Gastroesophageal sphincter (tissue), 4 donors: ENCODE results near the gene TBCEL. TPM values are rescaled to one million over a fixed set of nuclear protein-coding genes. Genes with fewer than 3 reads are reported as not detected.

ENCODE experiments used
- ATAC-seq: fragments of 150-250 bp; one replicate; pipeline ENCODE4 v1.9.1; 2016; ENCODE audit warnings: mild to moderate bottlenecking, moderate library complexity
- H3K27ac ChIP-seq, 4 donors: fragments of 200-600 bp; sonication (generic) in 3 of 4; 1 replicate in 3 of 4; 2 replicates in 1 of 4; pipeline ENCODE4 v1.5.1; 2016 to 2019
- H3K27me3 ChIP-seq: fragments of 200-600 bp; sonication (generic); one replicate; pipeline ENCODE4 v1.5.1; 2019
- H3K36me3 ChIP-seq, 2 donors: fragments of 200-600 bp; sonication (generic); one replicate each; pipeline ENCODE4 v1.5.1; 2019; ENCODE audit warnings: control low read depth in 1 of 2
- H3K4me1 ChIP-seq, 3 donors: fragments of 200-600 bp; sonication (generic); 1 replicate in 2 of 3; 2 replicates in 1 of 3; pipeline ENCODE4 v1.5.1; 2016 to 2019; ENCODE audit warnings: control low read depth in 2 of 3
- H3K4me3 ChIP-seq, 2 donors: fragments of 200-600 bp; sonication (generic); one replicate each; pipeline ENCODE4 v1.5.1; 2019; ENCODE audit warnings: mild to moderate bottlenecking in 1 of 2, moderate library complexity in 1 of 2
- H3K9me3 ChIP-seq, 3 donors: fragments of 200-600 bp; sonication (generic); one replicate each; pipeline ENCODE4 v1.5.1; 2017 to 2019; ENCODE audit warnings: control low read depth in 2 of 3
- EP300 ChIP-seq: sonication (generic); formaldehyde crosslinking; IDR thresholded peaks from one replicate; pipeline ENCODE4 v1.6.1; 2017; ENCODE audit warnings: antibody characterized with exemption, mild to moderate bottlenecking
- POLR2A ChIP-seq, 2 donors: fragments of 450-650 bp; IDR thresholded peaks; one replicate each; pipeline ENCODE4 v1.6.1; 2017; ENCODE audit warnings: antibody characterized with exemption in 2 of 2, mild to moderate bottlenecking in 2 of 2, moderate library complexity in 1 of 2
- POLR2AphosphoS5 ChIP-seq: sonication (generic); formaldehyde crosslinking; IDR thresholded peaks from one replicate; pipeline ENCODE4 v1.6.1; 2017; ENCODE audit warnings: antibody characterized with exemption
- WGBS, 2 donors: methylation state at CpG; one replicate each; pipeline ENCODE4 v1.1.5; 2018; ENCODE audit warnings: low coverage in 1 of 2; 5-methylcytosine and 5-hydroxymethylcytosine counted together
- total RNA-seq, 4 donors: library from RNA; depleted of rRNA; stranded (reverse); fragments of >200 nt; gene quantifications; one replicate each; pipeline ENCODE4 v1.1.0, GENCODE V29; 2016
- TF ChIP-seq, protein P1 (sequence below), 4 experiments: fragments of 200-600 bp in 2 of 4; fragments of 450-650 bp in 2 of 4; sonication (generic) in 1 of 4; IDR thresholded peaks; one replicate each; pipeline ENCODE4 v1.5.1; 2017 to 2019; ENCODE audit warnings: antibody characterized with exemption in 4 of 4, mild to moderate bottlenecking in 2 of 4, moderate library complexity in 2 of 4

Gene TBCEL
- total RNA-seq, 4 donors from 2014 or later = 25.7 to 39.0 (median 30.8) TPM

DNA sequence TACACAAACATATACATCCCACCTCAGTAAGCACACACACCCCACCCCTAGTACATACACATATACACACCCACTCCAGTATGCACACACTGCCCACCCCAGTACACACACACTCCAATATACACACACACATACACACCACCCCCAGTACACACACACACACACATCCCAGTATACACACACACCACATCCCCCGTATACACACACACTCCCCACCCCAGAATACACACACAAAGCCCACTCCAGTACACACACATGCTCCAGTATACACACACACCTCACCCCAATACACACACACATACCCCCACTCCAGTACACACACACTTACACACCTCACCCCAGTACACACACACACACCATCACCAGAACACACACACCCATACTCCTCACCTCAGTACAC, 84.5 kb downstream of the TBCEL start:
- Histone ChIP-seq H3K36me3 (no peaks in the 10 kb centered on the region), H3K9me3 (no peaks in the 10 kb centered on the region), H3K4me3 (no peak overlapping the region), H3K27ac (no peak overlapping the region), H3K27me3 (peaks cover 12% of the 10 kb centered on the region), H3K4me1 (peaks cover 0 to 21% (median 16%) of the 10 kb centered on the region in 3 donors)
- TF ChIP-seq POLR2AphosphoS5 = no peak
- TF ChIP-seq, protein P1, sequence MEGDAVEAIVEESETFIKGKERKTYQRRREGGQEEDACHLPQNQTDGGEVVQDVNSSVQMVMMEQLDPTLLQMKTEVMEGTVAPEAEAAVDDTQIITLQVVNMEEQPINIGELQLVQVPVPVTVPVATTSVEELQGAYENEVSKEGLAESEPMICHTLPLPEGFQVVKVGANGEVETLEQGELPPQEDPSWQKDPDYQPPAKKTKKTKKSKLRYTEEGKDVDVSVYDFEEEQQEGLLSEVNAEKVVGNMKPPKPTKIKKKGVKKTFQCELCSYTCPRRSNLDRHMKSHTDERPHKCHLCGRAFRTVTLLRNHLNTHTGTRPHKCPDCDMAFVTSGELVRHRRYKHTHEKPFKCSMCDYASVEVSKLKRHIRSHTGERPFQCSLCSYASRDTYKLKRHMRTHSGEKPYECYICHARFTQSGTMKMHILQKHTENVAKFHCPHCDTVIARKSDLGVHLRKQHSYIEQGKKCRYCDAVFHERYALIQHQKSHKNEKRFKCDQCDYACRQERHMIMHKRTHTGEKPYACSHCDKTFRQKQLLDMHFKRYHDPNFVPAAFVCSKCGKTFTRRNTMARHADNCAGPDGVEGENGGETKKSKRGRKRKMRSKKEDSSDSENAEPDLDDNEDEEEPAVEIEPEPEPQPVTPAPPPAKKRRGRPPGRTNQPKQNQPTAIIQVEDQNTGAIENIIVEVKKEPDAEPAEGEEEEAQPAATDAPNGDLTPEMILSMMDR (IDR thresholded peaks at IDR 0.05) = no peak
- no peak for TF ChIP-seq EP300
- no peak for TF ChIP-seq POLR2A (IDR thresholded peaks at IDR 0.05)
- no peak for ATAC-seq
- WGBS, 2 donors = 31% methylated on average over 1 of the region's 1 CpG; no CpG with 5 or more reads in 1 of the 2 donors

DNA sequence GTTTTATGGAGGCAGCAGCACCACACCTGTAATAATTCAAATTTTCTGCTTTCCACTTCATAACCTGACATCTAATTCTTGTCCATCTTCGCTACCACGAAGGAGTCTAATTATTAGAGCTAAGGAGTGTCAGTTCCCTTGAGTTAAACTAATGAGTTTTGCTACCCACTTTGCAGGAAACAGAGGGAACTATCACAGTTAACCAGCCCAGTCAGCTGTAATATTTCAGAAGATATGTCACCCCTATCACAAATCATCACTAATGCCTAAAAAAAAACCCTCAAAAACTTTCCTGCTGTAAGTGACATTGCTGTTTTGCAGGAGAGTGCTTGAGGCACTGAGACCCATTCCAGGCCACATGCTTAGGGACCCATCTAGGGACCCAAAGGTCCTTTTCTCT, 85.6 kb downstream of the TBCEL start:
- Histone ChIP-seq H3K36me3 (no peaks in the 10 kb centered on the region), H3K27ac (no peak overlapping the region), H3K4me1 (peaks cover 0 to 18% (median 11%) of the 10 kb centered on the region in 3 donors), H3K4me3 (no peak overlapping the region), H3K9me3 (no peaks in the 10 kb centered on the region), H3K27me3 (peaks cover 12% of the 10 kb centered on the region)
- TF ChIP-seq POLR2A (IDR thresholded peaks at IDR 0.05) = no peak
- 75 to 93% methylated on average over 2 of the region's 2 CpGs for WGBS, 2 donors
- ATAC-seq = no peak

DNA sequence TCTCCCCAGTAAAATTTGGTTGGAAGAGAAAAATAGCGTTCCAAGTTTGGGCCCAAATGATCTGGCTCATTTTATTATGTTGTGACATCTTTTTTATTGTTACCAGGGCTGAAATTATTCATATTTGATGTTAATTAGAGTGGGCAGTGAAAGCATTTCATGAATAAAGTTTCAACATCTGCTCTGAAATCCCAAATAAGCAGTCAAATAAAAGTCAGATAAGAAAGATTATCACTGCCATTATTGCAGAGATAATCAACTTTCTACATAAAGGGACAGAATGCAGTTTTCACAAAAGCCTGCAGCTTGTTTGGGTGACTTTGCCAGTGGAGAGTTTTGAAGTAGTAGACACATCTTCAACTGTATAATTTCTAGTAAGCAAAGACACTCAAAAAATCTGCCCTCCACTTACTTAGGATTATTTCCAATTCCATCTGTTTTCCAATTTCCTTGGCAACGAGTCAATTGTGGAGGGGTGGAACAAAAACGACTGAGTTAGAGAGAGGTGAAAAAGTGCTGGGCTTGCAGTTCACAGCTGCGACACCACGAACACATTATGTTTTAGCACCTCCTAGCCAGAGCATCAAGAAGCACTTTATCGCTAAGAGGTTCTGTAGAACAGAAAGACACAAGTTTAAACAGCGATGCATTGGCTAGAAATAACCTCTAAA, 86.1 kb downstream of the TBCEL start:
- no peaks in the 10 kb centered on the region for H3K9me3 ChIP-seq
- no peak for TF ChIP-seq POLR2A (IDR thresholded peaks at IDR 0.05)
- TF ChIP-seq POLR2AphosphoS5 = no peak
- H3K36me3 ChIP-seq = no peaks in the 10 kb centered on the region
- no peak overlapping the region for H3K27ac ChIP-seq
- H3K27me3 ChIP-seq = peaks cover 12% of the 10 kb centered on the region
- peaks cover 0 to 12% (median 6%) of the 10 kb centered on the region in 3 donors for H3K4me1 ChIP-seq
- H3K4me3 ChIP-seq = no peak overlapping the region
- no peak for ATAC-seq
- 63 to 66% methylated on average over 6 to 7 of the region's 7 CpGs for WGBS, 2 donors

DNA sequence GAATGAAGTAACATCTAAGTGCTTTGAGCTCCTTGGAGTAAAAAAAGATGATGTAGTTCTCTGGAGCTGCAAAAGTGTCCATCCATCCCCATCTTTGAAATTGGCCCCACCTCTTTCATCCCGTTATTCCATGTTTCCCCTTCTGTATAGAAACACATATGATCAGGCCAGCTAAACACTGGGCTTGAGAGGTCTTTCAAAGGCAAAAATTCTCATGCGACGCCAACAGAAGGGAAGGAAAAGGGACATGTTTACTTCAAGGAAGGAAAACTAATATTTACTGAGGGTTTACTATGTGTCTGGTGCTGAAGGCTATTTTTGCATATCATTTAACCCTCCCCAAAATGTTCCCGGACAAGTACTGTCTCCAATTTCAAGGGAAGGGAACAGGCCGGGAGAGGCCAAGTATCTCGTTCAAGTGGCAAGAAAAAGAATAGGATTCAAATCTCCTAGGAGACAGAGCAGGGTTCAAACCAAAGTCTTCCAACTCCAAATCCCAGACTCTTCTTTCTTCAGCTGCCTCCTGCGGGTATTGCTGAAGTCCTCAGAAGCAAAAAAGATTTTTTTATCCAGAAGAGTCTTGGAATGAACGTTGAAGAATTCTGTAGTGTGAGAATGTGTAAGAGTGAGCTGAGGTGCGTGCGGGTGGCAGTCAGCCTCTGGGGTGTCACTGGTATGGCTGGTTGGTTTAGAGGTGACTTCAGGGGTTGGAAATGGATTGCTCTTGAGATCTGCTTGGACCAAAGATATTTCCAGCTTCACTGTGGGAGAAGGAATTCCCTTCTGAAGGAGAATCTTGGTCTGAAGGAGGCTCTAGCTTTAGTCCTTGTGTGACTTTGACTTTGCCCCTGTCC, 87.2 kb downstream of the TBCEL start:
- H3K27me3 ChIP-seq = peaks cover 12% of the 10 kb centered on the region
- no peaks in the 10 kb centered on the region for H3K9me3 ChIP-seq
- 66 to 78% methylated on average over 6 to 9 of the region's 10 CpGs for WGBS, 2 donors
- peaks cover 0 to 1% (median 0%) of the 10 kb centered on the region in 3 donors for H3K4me1 ChIP-seq
- no peak for ATAC-seq
- TF ChIP-seq EP300 (no peak), POLR2A (IDR thresholded peaks at IDR 0.05) (no peak), POLR2AphosphoS5 (no peak)
- TF ChIP-seq, protein P1 (IDR thresholded peaks at IDR 0.05) = no peak
- no peaks in the 10 kb centered on the region for H3K36me3 ChIP-seq
- no peak overlapping the region for H3K27ac ChIP-seq
- H3K4me3 ChIP-seq = no peak overlapping the region

DNA sequence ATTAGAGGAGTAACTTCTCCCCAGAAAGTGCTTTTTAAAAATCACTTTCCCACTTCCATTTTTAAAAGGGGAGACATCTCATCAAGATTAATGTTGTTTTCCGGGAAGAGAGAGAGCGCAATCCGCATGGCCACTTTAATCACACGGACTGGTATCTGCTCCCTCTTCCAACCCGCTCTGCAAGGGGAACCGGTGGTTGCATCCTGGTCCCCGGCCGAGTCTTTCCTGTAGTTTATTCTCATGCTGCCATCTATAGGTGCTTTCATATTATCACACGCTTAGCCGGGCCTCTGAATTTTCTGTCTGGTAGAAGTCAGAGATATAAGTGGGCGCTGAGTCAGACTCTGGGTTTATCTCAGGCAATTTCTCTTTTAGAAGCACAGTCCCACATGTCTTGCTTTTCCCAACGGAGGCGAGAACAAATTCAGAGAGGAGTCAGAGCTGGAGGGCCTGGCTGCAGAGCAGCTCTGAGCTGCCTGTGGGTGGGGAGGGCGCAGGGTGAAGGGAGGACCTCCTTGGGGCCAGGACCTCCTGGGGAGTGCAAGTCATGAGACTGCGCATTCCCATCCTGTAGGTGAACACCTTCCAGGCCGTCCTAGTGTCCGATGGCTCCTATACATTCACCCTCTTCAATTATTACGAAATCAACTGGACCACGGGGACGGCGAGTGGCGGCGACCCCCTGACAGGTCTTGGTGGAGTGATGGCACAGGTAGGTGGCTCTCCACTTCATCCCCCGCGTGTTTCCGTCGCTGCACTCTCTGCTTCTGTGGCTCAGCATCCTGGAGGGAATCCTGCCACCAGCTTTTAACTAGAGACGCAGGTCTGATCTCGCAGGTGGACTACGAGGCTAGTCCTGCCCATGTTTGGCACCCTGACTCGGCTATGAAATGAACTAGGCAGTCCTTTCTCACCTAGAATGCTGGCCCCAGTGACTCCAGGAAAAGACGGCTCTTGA, 88.9 kb downstream of the TBCEL start:
- no peaks in the 10 kb centered on the region for H3K4me1 ChIP-seq
- ATAC-seq = peak; percentile 71
- H3K4me3 ChIP-seq = no peak overlapping the region
- TF ChIP-seq, protein P1 (IDR thresholded peaks at IDR 0.05) = peak; percentile 13 to 59 (median 41)
- no peak for TF ChIP-seq POLR2A (IDR thresholded peaks at IDR 0.05)
- no peaks in the 10 kb centered on the region for H3K36me3 ChIP-seq
- peaks cover 12% of the 10 kb centered on the region for H3K27me3 ChIP-seq
- H3K9me3 ChIP-seq = no peaks in the 10 kb centered on the region
- 26 to 51% methylated on average over 7 to 27 of the region's 32 CpGs for WGBS, 2 donors
- no peak overlapping the region for H3K27ac ChIP-seq
